Measurements from ENCODE around the gene CSNK1G2. TPM values are rescaled to one million over a fixed set of nuclear protein-coding genes. Genes with fewer than 3 reads are reported as not detected.

CSNK1G2 gene
- total RNA-seq, 1 experiment from 2014 or later = 100.0 TPM

- Histone ChIP-seq H4K20me1 (ENCODE audit: control insufficient read depth, insufficient read depth, insufficient read length) (no peaks in the 10 kb centered on the region), H3K27ac (ENCODE audit: insufficient read length, low read depth, low read length) (no peak overlapping the region), H2BK20ac (ENCODE audit: low read depth, low read length, poor library complexity, severe bottlenecking) (no peak overlapping the region), H3K4me2 (ENCODE audit: insufficient read depth, insufficient read length, low read length) (no peak overlapping the region), H2BK120ac (ENCODE audit: low read depth, low read length, poor library complexity, severe bottlenecking) (no peak overlapping the region), H3K4me1 (ENCODE audit: insufficient read depth, low read length) (no peaks in the 10 kb centered on the region), H3K79me2 (ENCODE audit: insufficient read depth, low read length) (no peaks in the 10 kb centered on the region; the same call in 1 of the 2 replicates), H2AFZ (ENCODE audit: low read length) (no peak overlapping the region), H2AK5ac (ENCODE audit: insufficient read length, low read length) (no peak overlapping the region), H3K9me3 (ENCODE audit: control insufficient read depth, low read depth, low read length) (no peaks in the 10 kb centered on the region), H4K5ac (ENCODE audit: insufficient read length, low read depth, low read length) (no peak overlapping the region), H3K56ac (ENCODE audit: insufficient read length, low read depth, low read length) (no peak overlapping the region), H2BK15ac (ENCODE audit: low read depth, low read length) (no peak overlapping the region), H2BK5ac (ENCODE audit: insufficient read length, low read length) (no peak overlapping the region), H3K27me3 (ENCODE audit: insufficient read depth, low read length) (no peaks in the 10 kb centered on the region), H3K79me1 (ENCODE audit: insufficient read depth, low read depth, low read length, poor library complexity, severe bottlenecking) (no peaks in the 10 kb centered on the region), H3K4ac (ENCODE audit: low read depth, low read length) (no peak overlapping the region), H4K8ac (replicated peaks; ENCODE audit: insufficient read length, low read depth, low read length) (no peak overlapping the region), H3K9ac (ENCODE audit: extremely low read depth, insufficient read length, low read length) (no peak overlapping the region), H3T11ph (ENCODE audit: low read length) (no peak overlapping the region), H3K23ac (ENCODE audit: insufficient read length, low read depth, low read length) (no peak overlapping the region), H3K18ac (ENCODE audit: insufficient read length, low read depth, low read length) (no peak overlapping the region), H4K91ac (ENCODE audit: insufficient read length, low read depth, low read length) (no peak overlapping the region), H3K23me2 (ENCODE audit: insufficient read length, low read depth, low read length, poor library complexity, severe bottlenecking) (peaks cover 4% of the 10 kb centered on the region), H2BK12ac (ENCODE audit: insufficient read length, low read depth, low read length) (no peak overlapping the region), H3K14ac (ENCODE audit: insufficient read depth, low read length) (no peak overlapping the region)
- no peak for TF ChIP-seq CTCF (conservative IDR thresholded peaks at IDR 0.05)
- DNase-seq = peak; percentile 81
- H3K4me3 Mint-ChIP-seq = peak overlapping the region; percentile 32 to 71; a peak in 4 of 5 replicates
- peaks cover 12 to 19% (median 14%) of the 10 kb centered on the region in 3 experiments; a peak in 6 of 7 replicates for H3K36me3 Mint-ChIP-seq (ENCODE audit: insufficient read depth in 1 of 3, low read depth in 3 of 3)
- no CpG with 5 or more reads among the region's 23 CpGs for WGBS (ENCODE audit: extremely low coverage, insufficient read length, low lambda C conversion rate)
- no peak overlapping the region for H3K27ac Mint-ChIP-seq
- no peaks in the 10 kb centered on the region; a peak in 2 of 5 replicates for H3K9me3 Mint-ChIP-seq
- H3K4me1 Mint-ChIP-seq = peaks cover 5 to 20% of the 10 kb centered on the region in 2 experiments; a peak in 3 of 4 replicates
- no peaks in the 10 kb centered on the region; the same call in 1 of the 2 replicates for H3K27me3 Mint-ChIP-seq (ENCODE audit: low read depth)
Observed at GRCh38 chr19:2016041-2016807, 75.3 kb downstream of the CSNK1G2 start.
